GM19467 (cell line): ENCODE data around the gene ELF5.

ENCODE experiments used
- ATAC-seq: cut with Tn5 transposase; IDR thresholded peaks from one replicate; pipeline ENCODE4 v1.9.1; 2021; ENCODE audit warnings: mild to moderate bottlenecking, moderate library complexity; ENCODE audit not compliant: unreplicated experiment

ELF5 gene

DNA sequence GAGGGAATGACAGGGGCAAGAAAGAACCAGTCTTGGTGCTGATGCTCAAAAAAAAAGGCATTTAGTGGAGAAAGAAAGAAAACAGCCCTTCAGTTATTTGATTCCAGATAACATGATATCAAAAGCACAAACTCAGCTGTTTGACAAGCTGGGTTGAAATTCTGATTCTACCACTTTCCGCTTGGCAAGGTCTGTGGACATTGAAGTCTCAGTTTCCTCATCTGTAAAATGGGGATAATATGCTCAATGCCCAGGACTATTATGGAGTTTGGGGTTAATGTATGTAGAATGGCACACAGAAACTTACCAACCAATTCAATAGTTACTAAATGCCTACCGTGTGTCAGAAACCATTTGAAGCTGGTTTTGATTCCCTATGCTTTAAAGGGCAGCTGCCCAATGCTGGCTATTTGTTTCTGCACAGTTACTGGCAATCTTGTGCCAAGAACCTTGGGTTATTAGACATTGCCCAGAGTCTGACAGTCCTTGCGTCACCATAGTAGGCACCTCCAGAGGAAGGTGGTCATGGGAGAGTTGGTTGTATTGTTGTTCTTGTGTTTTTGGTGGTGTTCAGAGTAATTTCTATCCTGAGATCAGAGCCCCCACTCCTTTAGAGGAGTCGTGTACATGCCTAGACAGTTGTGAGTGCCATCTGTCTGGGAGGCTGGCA is 19.5 kb downstream of the ELF5 start:
- no peak for ATAC-seq

DNA sequence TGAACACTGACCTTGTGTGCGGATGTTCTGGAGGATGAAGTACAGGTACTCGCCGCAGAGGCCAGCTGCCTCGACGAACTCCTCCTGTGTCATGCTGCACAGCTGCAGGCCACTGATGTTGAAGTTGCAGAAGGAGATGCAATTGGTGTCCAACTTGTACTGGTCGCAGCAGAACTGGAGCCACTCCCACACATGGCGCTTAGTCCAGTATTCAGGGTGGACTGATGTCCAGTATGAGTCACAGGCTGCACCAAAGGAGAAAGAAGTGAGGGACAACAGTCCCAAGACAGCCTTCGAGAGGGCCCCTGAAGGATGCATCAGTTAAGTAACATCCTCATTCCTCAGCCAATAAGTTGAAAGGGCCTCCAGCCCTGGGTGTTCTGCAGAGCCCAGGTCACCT is 20.1 kb downstream of the ELF5 start:
- ATAC-seq = no peak

DNA sequence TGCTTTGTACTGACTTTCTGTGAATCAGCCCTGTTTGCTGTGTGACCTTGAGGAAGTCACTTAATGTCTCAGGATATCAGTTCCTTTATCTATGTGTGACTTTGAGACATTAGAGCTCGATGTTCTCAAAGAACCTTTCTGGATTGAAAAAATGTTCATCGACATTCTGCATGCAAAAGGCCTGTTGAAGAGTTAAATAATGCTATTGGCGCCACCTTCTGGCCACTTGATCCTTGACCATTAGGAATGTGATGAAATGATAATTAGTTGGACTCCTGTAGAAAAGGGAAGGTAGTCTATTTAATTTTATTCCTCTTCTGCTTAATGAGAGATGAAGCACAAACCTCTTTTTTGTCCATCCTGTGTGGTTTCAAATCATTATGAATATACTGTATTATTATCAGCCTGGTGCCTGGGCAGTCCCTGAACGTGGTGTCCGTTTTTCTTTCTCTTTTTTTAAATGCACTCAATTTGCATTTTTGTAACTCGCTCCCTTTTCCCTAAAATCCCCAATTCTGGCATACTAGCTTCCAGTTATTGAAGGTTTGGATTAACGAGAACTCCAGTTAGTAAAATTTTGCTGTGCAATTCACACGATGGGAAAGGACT is 20.7 kb downstream of the ELF5 start:
- no peak for ATAC-seq

DNA sequence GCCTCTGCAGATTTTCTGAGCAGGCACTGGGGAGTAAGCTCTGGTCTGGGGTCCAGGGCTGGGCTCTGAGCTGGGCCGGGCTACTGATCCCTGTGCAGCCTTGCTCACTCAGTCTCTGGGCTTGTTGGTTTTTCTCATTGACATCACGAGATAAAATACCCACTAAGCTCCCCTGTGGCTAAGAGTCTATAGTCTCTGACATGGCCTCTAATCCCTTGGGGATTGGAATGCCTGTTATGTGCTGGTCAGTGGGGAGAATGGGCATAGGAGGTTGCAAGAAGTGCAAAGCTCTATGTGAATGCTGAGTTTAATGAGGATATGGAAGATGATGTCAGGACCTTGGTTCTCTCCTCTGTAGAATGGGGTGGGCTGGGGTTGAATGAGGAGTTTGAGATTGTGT is 23.3 kb downstream of the ELF5 start:
- ATAC-seq = no peak

DNA sequence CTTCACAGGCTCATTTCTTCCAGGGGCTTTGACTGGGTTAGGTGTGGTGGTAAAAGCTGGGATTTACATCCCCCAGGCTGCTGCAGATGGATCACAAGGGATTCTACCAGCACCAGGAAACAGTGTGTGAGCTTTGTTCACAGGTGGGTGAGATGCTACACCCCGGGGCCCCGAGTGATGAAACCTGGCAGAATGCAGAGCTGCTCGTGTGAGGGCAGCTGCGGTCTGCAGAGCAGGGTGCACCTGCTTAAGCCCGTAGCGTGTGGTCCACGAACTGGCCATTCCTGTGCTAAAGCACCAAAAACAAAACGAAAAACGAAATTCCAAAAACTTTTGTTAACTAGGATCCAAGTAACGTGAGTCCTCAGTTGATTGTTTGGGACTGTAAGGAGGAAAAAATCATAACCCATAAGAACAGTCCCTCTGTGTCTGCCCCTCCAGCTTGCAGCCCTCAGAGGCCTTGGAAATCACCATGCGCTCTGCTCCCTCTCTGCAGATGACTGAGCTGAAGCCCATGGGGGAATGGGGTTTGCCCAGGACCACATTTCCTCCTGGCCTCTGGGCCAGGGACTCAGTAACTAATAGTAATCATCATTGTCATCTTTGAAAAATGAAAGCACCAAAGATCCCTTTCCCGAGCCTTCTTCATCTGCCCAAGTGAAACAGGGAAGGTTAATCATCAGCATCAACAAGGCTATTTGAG is 24.6 kb downstream of the ELF5 start:
- no peak for ATAC-seq

DNA sequence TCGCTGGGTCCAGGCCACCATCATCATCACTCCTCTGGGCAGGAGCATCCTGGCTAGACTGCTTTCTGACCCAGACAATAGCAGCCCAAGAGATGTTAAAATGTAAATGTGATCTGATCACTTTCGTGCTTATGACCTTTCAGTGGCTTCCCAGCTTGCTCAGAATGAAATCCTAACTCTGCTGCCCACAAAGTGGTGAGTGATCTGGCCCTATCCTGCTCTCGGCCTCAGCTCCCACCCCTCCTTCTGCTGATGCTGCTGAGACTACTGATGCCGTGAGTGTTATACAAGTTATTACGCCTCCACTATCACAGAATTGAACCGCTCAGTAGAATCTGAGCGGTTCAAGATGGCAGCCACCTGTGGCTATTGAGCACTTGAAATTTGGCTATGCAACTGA is 26.2 kb downstream of the ELF5 start:
- no peak for ATAC-seq

DNA sequence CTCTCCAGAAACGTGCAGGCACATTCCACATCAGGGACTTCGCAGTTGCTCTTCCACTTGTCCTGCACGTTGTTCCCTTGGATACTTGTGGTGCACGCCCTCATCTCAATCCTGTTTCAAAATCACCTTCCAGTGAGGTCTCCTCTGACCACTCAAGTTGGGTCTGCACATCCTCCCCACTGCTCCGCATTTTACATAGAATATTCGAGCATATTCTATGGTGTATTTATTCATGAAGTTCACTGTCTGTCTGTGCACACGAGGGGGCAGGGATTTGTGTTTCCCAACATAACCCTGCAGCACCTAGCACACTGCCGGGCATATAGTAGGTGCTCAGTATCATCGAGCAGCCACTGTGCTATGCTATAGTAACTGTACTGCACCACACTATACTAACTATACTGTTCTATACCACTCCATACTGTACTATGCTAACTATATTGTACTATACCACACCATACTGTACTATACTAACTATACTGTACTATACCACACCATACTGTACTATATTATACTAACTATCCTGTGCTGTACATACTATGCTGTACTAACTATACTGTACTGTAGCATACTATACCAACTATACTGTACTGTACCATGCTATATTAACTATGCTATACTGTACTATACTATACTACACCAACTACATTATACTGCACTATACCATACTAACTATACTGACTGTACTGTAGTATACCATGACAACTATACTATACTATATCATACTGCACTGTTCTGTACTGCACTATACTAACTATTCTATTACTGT is 30.3 kb downstream of the ELF5 start:
- ATAC-seq = no peak

DNA sequence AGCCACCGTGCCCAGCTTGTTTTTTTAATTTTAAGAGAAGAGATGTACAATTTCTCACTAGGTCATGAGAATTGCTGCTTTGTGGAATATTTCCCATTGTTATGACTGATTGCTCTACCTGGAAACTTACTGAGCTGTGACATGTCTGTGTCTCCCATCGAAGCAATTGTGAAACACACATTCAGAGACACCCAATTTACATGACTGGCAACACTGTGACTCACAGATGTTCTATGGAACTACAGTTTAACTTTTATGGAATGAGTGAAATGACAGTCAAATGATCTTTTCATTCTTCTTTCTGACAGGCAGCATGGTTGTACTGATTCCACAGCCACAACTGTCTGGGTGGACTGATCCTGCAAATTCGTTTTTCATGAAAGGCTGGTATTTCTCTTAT is 32.3 kb downstream of the ELF5 start:
- ATAC-seq = no peak

DNA sequence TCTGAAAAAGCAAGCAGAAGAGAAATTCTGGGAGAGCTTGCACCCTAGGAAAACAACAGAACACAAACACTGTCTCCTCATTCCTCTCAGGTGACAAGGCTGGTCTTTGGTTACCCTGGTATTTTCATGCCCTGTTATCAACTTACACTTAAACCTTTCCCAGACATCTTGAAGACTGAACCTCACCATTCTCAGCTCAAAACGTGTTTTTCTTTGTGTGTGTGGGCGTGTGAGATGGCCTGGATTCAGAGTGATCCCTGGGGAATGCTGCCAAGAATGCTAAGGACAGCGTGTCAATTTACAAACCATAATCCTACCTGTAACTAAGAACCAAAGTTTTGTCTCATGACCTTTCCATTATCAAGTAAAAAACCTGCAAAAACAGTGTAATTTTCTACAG is 33.3 kb downstream of the ELF5 start:
- no peak for ATAC-seq

DNA sequence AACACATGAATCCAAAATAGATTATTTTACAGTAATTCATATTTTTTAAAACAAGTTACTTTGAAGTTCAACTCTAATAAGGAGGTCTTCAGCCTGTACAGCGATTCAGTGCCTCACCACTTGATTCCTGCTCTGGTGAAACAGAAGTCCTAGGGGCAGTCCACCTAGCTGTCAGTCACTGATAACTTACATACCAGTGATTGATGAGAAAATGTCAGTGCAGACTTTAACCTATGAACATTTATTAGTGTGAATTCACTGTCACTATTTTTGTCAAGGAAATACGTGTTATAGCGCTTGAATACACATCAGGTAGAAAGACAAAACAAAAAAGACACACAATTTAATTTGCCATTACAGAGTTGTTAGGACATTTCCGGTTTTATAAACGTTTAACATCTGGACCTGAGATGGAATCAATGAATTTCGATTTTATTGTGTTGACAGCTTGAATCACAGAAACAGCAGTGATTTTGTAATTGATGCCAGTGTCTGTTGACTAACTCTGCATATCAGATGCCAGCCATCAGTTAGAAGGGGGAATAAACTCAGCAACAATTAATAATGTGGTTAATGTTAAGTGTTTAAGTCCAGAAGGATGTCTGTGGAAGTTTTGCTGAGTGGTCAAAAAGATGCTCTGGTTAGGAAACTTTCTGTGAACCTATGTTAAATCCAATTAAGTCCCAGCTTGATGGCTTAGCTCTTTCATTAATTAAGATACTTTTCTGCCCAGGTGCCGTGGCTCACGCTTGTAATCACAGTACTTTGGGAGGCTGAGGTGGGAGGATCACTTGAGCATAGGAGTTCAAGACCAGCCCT is 34.5 kb downstream of the ELF5 start:
- ATAC-seq = no peak

DNA sequence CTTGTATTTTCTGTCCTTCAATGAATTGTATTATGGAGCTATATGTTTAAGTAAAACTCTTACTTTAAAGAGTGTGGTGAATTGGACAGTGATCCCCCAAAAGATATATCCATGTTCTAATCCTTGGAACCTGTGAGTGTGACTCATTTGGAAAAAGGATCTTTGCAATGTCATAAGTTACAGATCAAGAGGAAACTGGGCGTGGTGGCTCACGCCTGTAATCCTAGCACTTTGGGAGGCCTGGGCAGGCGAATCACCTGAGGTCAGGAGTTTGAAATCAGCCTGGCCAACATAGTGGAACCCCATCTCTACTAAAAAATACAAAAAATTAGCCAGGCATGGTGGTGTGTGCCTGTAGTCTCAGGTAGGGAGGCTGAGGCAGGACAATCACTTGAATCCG is 36.7 kb downstream of the ELF5 start:
- no peak for ATAC-seq

DNA sequence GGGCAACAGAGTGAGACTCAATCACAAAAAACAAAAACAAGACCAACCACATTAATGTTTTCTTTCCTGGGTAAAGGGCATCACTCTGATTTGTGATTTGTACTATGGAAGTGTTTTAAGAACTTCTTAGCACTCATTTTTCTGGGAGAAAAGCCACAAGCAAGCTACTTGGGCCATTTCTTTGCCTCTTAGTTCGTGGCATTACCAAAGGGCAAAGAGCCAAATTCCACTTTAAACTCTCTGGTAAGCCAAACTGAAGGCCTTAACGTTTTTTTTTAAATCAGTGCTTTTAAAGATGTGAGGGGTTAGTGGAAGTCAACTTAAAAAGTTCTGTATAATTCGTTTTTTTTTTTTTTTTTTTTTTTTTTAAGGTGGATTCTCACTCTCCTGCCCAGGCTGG is 37.9 kb downstream of the ELF5 start:
- ATAC-seq = no peak

DNA sequence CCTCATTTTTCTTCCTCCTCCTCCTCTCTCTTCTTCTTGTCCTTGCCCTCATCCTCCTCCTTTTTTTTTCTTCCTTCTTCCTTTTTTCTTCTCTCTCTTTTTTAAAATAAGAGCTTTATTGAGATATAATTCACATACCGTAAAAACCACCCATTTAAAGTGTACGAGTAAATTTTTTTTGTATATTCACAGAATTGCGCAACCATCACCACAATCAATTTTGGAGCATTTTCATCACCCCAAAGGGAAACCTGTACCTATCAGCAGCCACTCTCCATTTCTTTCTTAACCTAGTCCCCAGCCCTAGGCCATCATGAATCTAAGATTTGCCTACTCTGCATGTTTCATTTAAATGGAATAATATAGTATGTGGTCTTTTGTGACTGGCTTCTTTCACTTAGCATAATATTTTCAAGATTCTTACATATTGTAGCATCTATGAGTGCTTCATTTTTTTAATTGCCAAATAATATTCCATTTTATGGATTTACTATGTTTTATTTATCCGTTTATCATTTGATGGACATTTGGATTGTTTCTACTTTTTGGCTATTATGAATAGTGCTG is 39.9 kb downstream of the ELF5 start:
- ATAC-seq = no peak

DNA sequence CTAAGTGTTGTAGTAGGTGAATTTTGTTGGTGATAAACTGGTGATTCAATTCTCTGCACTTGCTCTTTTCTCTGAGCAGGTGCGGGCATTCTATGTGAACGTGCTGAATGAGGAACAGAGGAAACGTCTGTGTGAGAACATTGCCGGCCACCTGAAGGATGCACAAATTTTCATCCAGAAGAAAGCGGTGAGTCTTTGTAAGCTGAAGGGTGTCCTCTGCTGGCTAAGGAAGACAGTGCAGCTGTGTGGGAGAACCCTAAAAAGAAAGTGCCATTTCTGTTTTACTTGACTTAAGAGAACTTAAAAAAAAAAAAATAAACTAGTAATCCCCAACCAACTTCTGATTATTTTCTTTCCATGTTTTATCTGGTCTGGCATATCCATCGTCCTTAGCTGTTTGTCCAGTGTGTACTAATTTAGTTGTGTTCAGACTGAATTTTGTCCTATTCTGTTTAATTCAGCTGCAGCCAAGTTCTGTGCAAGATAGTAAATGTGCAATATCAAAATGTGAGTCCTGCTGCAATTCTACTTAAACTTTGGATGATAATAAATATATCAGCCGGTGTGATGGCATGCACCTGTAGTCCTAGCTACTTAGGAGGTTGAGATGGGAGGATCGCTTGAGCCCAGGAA is 45.3 kb downstream of the ELF5 start:
- no peak for ATAC-seq

DNA sequence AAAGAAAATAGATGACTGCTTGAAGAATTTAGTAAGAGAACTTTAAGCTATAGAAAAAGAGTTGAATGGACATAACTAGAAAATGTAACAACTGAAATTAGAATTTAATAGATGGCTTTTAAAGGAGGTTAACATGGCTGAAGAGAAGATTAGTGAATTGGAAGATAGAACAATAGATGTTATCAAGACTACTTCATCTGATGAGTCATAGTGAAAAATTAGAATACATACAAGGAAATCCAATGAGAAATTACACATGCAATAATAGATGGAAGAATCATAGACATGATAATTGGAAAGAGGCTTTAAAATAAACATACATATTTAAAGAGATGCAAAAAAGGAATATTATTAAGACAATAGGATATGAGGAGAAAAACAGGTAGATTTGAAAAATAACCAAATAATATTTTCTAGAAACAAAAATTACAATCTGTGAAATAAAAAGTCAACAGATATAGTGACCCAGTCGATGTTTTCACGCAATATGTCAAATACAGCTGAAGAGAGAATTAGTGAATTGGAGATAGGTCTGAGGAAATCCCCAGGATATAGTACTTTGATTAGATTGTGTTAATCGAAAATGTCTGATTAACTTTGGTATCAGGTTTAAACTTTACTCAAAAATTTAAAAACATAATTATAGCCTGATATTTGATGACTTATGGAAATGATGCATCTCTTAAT is 46.6 kb downstream of the ELF5 start:
- no peak for ATAC-seq

DNA sequence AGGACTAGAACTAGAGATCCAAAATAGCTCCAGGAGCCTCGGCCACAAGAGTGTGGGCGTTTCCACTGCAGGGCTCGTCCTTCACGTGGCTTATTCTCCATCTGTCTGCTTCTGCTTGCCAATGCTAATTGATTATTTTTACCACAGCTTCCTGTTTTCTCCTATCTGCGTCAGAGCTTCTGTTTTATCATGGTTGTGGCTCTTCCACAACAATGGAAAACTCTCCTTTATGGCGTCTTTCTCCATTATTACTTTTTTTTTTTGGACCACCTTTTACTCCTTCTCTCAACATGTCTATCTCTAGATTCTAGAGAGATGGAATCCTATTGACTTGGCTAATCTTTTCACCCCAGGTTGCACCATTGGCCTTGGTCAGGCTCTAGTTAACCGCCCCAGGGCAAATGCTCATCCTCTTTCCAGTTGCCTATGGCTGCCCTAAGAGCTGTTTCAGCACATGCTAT is 49.0 kb downstream of the ELF5 start:
- no peak for ATAC-seq

DNA sequence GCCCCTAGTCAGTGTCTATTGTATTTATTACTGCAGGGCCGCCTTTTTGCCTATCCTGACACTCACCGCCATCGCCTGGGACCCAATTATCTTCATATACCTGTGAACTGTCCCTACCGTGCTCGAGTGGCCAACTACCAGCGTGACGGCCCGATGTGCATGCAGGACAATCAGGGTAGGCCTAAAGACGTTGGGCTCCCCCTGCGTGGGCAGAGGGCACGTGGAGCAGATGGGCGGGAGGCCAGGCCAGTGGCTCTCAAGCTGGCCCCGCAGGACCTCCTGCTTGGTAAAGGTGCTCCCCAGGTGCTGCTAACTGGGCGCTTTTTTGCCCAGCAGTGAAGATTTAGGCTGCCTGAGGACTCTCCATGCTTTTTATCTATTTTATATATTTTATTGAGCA is 52.4 kb downstream of the ELF5 start:
- ATAC-seq = no peak

DNA sequence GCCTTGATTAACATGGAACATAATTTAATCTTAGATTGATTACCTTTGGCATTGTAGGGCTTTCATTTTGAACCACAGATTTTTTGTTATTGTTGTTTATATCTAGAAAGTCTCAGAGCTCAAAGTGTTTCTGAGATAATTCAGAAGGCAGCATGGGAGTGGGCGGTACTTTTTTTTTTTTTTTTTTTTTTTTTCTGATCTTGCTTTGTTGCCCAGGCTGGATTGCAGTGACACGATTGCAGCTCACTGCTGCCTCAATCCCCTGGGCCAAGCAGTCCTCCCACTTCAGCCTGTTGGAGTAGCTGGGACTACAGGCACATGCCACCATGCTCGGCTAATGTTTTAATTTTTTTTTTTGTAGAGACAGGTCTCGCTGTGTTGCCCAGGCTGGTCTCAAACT is 53.3 kb downstream of the ELF5 start:
- ATAC-seq = no peak

DNA sequence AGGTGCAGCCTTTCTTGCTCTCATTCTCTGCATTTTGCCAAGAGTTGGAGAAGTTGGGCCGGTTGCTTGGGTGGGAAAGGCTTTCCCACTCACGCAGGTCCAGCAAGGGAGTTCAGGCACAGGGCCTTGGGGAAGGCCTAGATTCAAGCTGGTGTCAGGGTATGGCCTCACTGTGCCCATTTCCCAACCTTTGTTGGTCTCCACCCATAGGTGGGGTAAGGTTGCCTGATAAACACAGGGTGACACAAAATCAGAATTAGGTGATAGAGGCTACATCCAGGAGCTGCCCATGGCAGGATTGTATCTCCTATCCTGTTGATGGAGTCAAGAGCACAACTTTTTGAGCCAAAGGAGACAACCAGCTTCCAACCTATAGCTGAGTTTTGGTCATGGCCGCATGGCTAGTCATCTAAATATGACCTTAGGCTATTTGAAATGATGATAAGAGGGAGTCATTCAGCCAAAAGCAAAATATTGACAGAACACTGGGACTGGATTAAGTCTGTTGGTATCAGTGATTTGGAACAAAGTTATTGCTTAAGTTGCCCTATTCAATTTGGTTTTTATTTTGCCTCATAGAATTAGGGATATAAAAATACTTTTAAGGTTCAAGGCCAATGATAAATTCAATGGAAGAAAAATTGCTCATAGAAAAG is 54.0 kb downstream of the ELF5 start:
- no peak for ATAC-seq
